ENCODE results near the gene DVL3. TPM values are rescaled to one million over a fixed set of nuclear protein-coding genes. Genes with fewer than 3 reads are reported as not detected.

The DVL3 gene
- polyA plus RNA-seq, 1 donor from 2014 or later, result 78.9 TPM

DNA sequence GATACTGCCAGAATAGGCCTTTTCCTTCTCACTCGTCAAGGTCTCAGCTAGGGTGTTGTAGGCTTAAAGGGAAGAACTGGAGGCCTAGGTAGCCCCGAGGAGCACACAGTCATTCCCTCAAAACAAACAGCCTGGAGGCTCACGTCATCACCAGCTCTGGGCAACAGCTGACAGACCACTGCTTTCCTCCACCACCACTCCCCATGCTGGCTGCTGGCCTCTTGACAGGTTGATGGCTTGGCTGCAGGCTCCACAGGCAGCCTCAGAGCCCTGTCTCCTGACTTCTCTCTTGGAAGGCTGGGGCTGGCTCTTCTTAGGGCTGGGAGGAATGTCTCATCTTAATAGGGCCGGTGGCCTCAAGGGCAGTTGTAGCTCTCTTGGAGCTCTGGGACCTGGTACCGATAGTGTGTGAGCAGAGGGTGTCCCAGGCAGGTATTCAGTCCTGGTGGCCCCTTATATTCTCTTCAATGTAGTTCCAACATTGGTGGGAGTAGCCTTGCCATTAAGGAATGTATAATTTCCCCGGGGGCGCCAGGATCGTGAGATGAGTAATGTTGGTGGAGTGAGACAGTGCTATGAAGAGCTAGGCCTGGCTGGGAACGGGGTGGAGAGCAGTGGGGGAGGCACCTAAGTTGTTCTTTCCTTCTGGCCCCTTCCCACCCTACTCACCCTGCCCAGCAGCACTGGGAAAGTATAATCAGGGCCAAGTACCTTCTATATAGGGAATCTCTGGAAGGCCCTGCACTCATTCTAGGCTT is 13.4 kb downstream of the DVL3 start:
- Histone ChIP-seq H3K27ac (ENCODE audit: low read length) (no peak overlapping the region), H3K4me2 (ENCODE audit: low read length) (no peak overlapping the region)

DNA sequence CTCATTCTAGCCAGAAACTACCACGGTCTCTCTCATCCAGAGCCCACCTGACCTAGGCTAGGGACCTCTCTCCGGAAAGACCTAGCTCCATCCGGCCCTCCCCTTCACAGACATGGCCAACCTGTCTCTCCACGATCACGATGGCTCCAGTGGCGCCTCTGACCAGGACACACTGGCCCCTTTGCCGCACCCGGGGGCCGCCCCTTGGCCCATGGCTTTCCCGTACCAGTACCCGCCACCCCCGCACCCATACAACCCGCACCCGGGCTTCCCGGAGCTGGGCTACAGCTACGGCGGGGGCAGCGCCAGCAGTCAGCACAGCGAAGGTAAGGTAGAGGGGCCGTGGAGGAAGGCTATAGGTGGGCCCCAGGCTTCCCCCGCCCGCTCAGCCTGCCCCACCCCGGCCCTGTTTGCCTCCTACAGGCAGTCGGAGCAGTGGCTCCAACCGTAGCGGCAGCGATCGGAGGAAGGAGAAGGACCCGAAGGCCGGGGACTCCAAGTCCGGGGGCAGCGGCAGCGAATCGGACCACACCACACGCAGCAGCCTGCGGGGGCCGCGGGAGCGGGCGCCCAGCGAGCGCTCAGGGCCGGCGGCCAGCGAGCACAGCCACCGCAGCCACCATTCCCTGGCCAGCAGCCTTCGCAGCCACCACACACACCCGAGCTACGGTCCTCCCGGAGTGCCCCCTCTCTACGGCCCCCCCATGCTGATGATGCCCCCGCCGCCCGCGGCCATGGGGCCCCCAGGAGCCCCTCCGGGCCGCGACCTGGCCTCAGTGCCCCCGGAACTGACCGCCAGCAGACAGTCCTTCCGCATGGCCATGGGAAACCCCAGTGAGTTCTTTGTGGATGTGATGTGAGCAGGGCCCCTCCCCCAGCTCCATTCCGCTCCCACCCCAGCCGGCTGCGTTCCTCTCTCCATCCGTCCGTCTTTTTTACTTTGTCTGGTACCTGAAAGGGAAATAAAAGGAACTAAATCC is 15.0 kb downstream of the DVL3 start:
- Histone ChIP-seq H2AFZ (ENCODE audit: low read depth, low read length) (no peak overlapping the region), H4K20me1 (ENCODE audit: insufficient read depth) (no peaks in the 10 kb centered on the region), H3K27me3 (ENCODE audit: insufficient read depth, low read depth, low read length) (no peaks in the 10 kb centered on the region), H3K9me2 (ENCODE audit: insufficient read depth, low read length) (no peaks in the 10 kb centered on the region), H3K36me3 (ENCODE audit: insufficient read depth, low read length) (peaks cover 8% of the 10 kb centered on the region), H3K9ac (ENCODE audit: low read length) (no peak overlapping the region), H3K27ac (ENCODE audit: low read length) (no peak overlapping the region), H3K9me3 (ENCODE audit: low read length) (no peaks in the 10 kb centered on the region), H3K79me2 (replicated peaks; ENCODE audit: insufficient read depth, low read length) (peaks cover 5% of the 10 kb centered on the region), H3K4me2 (ENCODE audit: low read length) (no peak overlapping the region), H3K4me3 (ENCODE audit: low read length) (no peak overlapping the region), H3F3A (ENCODE audit: insufficient read depth, low read length, poor library complexity, severe bottlenecking) (no peaks in the 10 kb centered on the region)
- TF ChIP-seq RAD21 (conservative IDR thresholded peaks at IDR 0.05) (no peak), POLR2AphosphoS5 (IDR thresholded peaks at IDR 0.05) (no peak), EP300 (conservative IDR thresholded peaks at IDR 0.05; ENCODE audit: poor library complexity, severe bottlenecking) (no peak)
- TF ChIP-seq, protein P1, sequence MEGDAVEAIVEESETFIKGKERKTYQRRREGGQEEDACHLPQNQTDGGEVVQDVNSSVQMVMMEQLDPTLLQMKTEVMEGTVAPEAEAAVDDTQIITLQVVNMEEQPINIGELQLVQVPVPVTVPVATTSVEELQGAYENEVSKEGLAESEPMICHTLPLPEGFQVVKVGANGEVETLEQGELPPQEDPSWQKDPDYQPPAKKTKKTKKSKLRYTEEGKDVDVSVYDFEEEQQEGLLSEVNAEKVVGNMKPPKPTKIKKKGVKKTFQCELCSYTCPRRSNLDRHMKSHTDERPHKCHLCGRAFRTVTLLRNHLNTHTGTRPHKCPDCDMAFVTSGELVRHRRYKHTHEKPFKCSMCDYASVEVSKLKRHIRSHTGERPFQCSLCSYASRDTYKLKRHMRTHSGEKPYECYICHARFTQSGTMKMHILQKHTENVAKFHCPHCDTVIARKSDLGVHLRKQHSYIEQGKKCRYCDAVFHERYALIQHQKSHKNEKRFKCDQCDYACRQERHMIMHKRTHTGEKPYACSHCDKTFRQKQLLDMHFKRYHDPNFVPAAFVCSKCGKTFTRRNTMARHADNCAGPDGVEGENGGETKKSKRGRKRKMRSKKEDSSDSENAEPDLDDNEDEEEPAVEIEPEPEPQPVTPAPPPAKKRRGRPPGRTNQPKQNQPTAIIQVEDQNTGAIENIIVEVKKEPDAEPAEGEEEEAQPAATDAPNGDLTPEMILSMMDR (IDR thresholded peaks at IDR 0.05; ENCODE audit: poor library complexity, severe bottlenecking), result no peak

More for the DNA sequence above, 13.4 kb downstream of the DVL3 start:
- H3F3A ChIP-seq (ENCODE audit: insufficient read depth, low read length, poor library complexity, severe bottlenecking), result no peaks in the 10 kb centered on the region
- peaks cover 11% of the 10 kb centered on the region for H3K36me3 ChIP-seq (ENCODE audit: insufficient read depth, low read length)
- no peak overlapping the region for H3K9ac ChIP-seq (ENCODE audit: low read length)
- TF ChIP-seq POLR2AphosphoS5 (IDR thresholded peaks at IDR 0.05), result no peak
- no peak for TF ChIP-seq MXI1 (conservative IDR thresholded peaks at IDR 0.05; ENCODE audit: poor library complexity, severe bottlenecking)
- TF ChIP-seq, protein P2, sequence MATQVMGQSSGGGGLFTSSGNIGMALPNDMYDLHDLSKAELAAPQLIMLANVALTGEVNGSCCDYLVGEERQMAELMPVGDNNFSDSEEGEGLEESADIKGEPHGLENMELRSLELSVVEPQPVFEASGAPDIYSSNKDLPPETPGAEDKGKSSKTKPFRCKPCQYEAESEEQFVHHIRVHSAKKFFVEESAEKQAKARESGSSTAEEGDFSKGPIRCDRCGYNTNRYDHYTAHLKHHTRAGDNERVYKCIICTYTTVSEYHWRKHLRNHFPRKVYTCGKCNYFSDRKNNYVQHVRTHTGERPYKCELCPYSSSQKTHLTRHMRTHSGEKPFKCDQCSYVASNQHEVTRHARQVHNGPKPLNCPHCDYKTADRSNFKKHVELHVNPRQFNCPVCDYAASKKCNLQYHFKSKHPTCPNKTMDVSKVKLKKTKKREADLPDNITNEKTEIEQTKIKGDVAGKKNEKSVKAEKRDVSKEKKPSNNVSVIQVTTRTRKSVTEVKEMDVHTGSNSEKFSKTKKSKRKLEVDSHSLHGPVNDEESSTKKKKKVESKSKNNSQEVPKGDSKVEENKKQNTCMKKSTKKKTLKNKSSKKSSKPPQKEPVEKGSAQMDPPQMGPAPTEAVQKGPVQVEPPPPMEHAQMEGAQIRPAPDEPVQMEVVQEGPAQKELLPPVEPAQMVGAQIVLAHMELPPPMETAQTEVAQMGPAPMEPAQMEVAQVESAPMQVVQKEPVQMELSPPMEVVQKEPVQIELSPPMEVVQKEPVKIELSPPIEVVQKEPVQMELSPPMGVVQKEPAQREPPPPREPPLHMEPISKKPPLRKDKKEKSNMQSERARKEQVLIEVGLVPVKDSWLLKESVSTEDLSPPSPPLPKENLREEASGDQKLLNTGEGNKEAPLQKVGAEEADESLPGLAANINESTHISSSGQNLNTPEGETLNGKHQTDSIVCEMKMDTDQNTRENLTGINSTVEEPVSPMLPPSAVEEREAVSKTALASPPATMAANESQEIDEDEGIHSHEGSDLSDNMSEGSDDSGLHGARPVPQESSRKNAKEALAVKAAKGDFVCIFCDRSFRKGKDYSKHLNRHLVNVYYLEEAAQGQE (IDR thresholded peaks at IDR 0.05; ENCODE audit: borderline replicate concordance), result no peak
- no peak for TF ChIP-seq RAD21 (conservative IDR thresholded peaks at IDR 0.05)
- TF ChIP-seq TAF1 (IDR thresholded peaks at IDR 0.05; ENCODE audit: low read depth), result no peak
- no peak for TF ChIP-seq SMC3 (conservative IDR thresholded peaks at IDR 0.05; ENCODE audit: poor library complexity)
- H3K79me2 ChIP-seq (replicated peaks; ENCODE audit: insufficient read depth, low read length), result no peaks in the 10 kb centered on the region
- H3K9me3 ChIP-seq (ENCODE audit: low read length), result no peaks in the 10 kb centered on the region
- H4K20me1 ChIP-seq (ENCODE audit: insufficient read depth), result no peaks in the 10 kb centered on the region
- H3K4me3 ChIP-seq (ENCODE audit: low read length), result no peak overlapping the region
- no peaks in the 10 kb centered on the region for H3K9me2 ChIP-seq (ENCODE audit: insufficient read depth, low read length)
- H3K27me3 ChIP-seq (ENCODE audit: insufficient read depth, low read depth, low read length), result no peaks in the 10 kb centered on the region
- H2AFZ ChIP-seq (ENCODE audit: low read depth, low read length), result no peak overlapping the region

All from neural cell (in vitro differentiated cells).